HEK293T (cell line): Measurements from ENCODE around the gene WDR62.

Experiments used
- CTCF ChIA-PET: fragments of 350-600 bp; formaldehyde crosslinking; extraction: SDS; loops from one replicate; lab custom pipeline; 2021; ENCODE audit warnings: antibody characterized with exemption, inconsistent platforms; lab: Yijun Ruan, JAX
- POLR2A ChIA-PET: fragments of 350-600 bp; formaldehyde crosslinking; extraction: SDS; loops from one replicate; lab custom pipeline; 2020; ENCODE audit warnings: antibody characterized with exemption, inconsistent platforms; lab: Yijun Ruan, JAX
- DNase-seq: peaks from one replicate; pipeline ENCODE4 v3.0.0; 2012; ENCODE audit warnings: mixed read lengths; ENCODE audit errors: extremely low spot score
- ARNT ChIP-seq: fragments of 450-650 bp; IDR thresholded peaks from 2 replicates; pipeline ENCODE4 v1.6.1; 2017; ENCODE audit warnings: mild to moderate bottlenecking
- BHLHE40 ChIP-seq: fragments of 450-650 bp; IDR thresholded peaks from 2 replicates; pipeline ENCODE4 v1.6.1; 2016; ENCODE audit warnings: mild to moderate bottlenecking, moderate library complexity, borderline replicate concordance
- CTBP1 ChIP-seq: fragments of 450-650 bp; IDR thresholded peaks from 2 replicates; pipeline ENCODE4 v1.6.1; 2016; ENCODE audit warnings: borderline replicate concordance
- ELF4 ChIP-seq: fragments of 450-650 bp; IDR thresholded peaks from 2 replicates; pipeline ENCODE4 v1.6.1; 2017; ENCODE audit warnings: antibody characterized with exemption
- FOXA1 ChIP-seq: fragments of 450-650 bp; IDR thresholded peaks from 2 replicates; pipeline ENCODE4 v1.6.1; 2016; ENCODE audit warnings: mild to moderate bottlenecking
- FOXK2 ChIP-seq: fragments of 450-650 bp; IDR thresholded peaks from 2 replicates; pipeline ENCODE4 v1.6.1; 2016; ENCODE audit warnings: mild to moderate bottlenecking
- FOXM1 ChIP-seq: fragments of 450-650 bp; IDR thresholded peaks from 2 replicates; pipeline ENCODE4 v1.6.1; 2017; ENCODE audit warnings: mild to moderate bottlenecking, borderline replicate concordance
- HDGF ChIP-seq: fragments of 450-650 bp; IDR thresholded peaks from 2 replicates; pipeline ENCODE4 v1.6.1; 2017; ENCODE audit warnings: antibody characterized with exemption, borderline replicate concordance
- L3MBTL2 ChIP-seq: fragments of 450-650 bp; conservative IDR thresholded peaks from 2 replicates; pipeline ENCODE4 v1.6.1; 2016; ENCODE audit warnings: mild to moderate bottlenecking
- LEF1 ChIP-seq: fragments of 450-650 bp; IDR thresholded peaks from 2 replicates; pipeline ENCODE4 v1.6.1; 2017; ENCODE audit warnings: mild to moderate bottlenecking, borderline replicate concordance
- NFRKB ChIP-seq: fragments of 450-650 bp; IDR thresholded peaks from 2 replicates; pipeline ENCODE4 v1.6.1; 2016; ENCODE audit warnings: mild to moderate bottlenecking, moderate library complexity
- SP1 ChIP-seq: fragments of 450-650 bp; IDR thresholded peaks from 2 replicates; pipeline ENCODE4 v1.6.1; 2017
- SUZ12 ChIP-seq: fragments of 450-650 bp; IDR thresholded peaks from 2 replicates; pipeline ENCODE4 v1.6.1; 2016; ENCODE audit warnings: mild to moderate bottlenecking
- TARDBP ChIP-seq: fragments of 450-650 bp; IDR thresholded peaks from 2 replicates; pipeline ENCODE4 v1.6.1; 2016
- ZNF384 ChIP-seq: fragments of 450-650 bp; IDR thresholded peaks from 2 replicates; pipeline ENCODE4 v1.6.1; 2016
- TF ChIP-seq, protein P1 (sequence below): fragments of 450-650 bp; IDR thresholded peaks from 2 replicates; pipeline ENCODE4 v1.6.1; 2016

Gene WDR62

DNA sequence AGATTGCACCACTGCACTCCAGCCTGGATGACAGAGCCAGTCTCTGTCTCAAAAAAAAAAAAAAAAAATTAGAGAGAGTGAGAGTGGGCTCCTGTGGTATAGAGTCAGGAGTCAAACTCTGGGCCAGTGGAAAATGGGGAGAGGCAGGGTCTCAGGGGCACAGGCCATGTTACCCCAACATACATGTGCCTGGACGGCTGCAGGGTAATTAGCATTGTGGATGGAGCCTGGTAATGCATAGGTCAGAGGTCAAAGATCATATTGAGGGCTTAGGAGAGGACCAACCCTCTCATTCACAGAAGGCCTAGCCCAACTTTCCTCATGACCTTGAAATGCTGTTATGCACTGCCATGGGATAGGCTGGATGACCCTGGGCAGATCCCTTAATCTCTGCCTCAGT, 29.2 kb upstream of the WDR62 start:
- ChIA-PET CTCF (no interaction called here), POLR2A (no interaction called here)
- DNase-seq = no peak
- TF ChIP-seq ELF4 (no peak), ARNT (no peak), L3MBTL2 (no peak), FOXA1 (no peak)

DNA sequence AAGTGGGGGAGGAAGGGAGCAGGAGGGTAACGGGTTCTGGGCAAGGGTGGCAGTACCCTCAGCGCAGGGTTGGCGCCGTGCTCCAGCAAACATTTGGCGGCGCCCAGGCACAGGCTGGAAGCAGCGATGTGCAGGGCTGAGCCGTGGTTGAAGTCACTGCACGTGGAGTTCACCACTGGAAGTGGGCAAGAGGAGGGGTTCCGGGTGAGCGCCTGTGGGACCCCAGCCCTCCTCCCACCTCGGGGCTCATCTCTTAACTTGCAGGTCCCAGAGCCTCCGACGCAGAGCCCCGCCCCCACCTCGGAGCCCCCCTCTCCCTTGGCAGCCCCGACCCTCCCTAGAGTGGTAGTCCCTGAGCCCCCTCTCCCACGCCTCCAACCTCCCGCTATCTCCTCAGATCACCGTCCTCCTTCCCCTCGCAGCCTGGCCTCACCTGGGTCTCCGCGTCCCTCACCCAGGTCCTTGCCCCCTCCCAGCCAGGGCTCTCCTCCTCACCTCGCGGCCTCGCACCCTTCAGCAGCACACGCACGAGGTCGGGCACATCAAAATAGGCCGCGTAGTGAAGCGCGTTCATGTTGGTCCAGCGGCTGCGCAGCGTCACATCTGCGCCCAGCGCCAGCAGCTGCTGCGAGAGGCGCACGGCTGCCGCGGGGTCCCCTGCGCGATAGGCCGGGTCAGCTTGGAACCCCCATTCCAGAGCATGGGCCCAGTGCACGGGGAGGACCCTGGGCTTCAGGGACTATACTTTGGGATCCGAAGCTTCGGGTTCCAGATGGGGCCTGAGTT, 28.4 kb upstream of the WDR62 start:
- no peak for DNase-seq
- ChIA-PET POLR2A (no interaction called here), CTCF (no interaction called here)
- no peak for TF ChIP-seq SP1
- no peak for TF ChIP-seq L3MBTL2
- TF ChIP-seq, protein P1, sequence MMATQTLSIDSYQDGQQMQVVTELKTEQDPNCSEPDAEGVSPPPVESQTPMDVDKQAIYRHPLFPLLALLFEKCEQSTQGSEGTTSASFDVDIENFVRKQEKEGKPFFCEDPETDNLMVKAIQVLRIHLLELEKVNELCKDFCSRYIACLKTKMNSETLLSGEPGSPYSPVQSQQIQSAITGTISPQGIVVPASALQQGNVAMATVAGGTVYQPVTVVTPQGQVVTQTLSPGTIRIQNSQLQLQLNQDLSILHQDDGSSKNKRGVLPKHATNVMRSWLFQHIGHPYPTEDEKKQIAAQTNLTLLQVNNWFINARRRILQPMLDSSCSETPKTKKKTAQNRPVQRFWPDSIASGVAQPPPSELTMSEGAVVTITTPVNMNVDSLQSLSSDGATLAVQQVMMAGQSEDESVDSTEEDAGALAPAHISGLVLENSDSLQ = no peak
- TF ChIP-seq LEF1 = no peak
- no peak for TF ChIP-seq HDGF
- TF ChIP-seq TARDBP = no peak
- TF ChIP-seq NFRKB = no peak
- no peak for TF ChIP-seq FOXA1
- no peak for TF ChIP-seq ARNT
- TF ChIP-seq FOXM1 = no peak
- TF ChIP-seq ELF4 = no peak
- TF ChIP-seq ZNF384 = no peak
- no peak for TF ChIP-seq SUZ12
- TF ChIP-seq CTBP1 = no peak
- no peak for TF ChIP-seq FOXK2
- no peak for TF ChIP-seq BHLHE40

DNA sequence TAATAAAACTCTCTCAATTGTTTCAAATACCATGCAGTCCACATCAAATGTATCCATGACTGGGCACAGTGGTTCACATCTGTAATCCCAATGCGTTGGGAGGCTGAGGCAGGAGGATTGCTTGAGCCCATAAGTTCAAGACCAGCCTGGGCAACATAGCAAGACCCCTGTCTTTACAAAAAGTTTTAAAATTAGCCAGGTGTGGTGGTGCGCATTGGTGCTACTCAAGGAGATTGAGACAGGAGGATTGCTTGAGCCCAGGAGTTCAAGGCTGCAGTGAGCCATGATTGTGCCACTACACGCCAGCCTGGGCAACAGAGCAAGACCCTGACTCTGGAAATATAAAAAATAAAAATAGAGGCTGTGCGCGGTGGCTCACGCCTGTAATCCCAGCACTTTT, 27.0 kb upstream of the WDR62 start:
- ChIA-PET POLR2A (no interaction called here), CTCF (no interaction called here)
- TF ChIP-seq CTBP1 (no peak), BHLHE40 (no peak), ELF4 (no peak), TARDBP (no peak), HDGF (no peak), FOXM1 (no peak), LEF1 (no peak), FOXK2 (no peak)
- TF ChIP-seq, protein P1 = no peak
- DNase-seq = no peak

DNA sequence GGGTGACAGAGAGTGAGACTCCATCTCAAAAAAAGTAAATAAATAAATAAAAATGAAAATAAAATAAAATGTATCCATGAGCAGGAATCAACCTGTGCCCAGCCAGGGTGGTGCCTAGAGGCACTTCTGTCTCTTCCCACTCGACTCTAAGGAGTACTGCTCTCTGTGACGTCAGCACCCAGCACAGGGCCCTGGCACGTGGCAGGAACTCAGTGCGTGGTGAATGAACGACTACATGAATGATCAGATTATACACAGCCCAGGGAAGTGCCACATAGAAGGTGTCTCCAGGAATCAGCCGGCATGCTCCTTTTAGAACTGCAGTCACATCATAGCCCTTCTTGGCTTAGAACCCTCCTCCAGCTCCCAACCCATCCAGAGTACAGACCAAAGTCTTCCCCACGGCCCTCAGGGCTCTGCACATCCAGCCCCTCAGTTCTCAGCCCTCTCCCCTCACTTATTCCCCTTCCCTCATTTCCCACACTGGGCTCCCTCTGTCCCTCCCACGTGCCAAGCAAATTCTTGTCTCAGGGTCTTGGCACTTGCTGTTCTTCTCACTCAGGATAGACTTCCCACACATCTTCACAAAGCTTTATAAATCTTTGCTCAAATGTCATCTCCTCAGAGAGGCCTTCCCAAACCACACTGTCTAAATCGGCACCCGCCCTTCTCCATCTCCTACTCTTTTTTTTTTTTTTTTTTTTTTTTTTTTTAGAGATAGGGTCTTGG, 26.2 kb upstream of the WDR62 start:
- TF ChIP-seq LEF1 (no peak), NFRKB (no peak)
- POLR2A ChIA-PET = no interaction called here
- no peak for DNase-seq
- CTCF ChIA-PET = interaction anchor here (0.6 to 1.2 kb wide), 2 partner anchors 35 to 51 kb away, joined by 3 to 4 read pairs; no protein-coding TSS in a partner anchor

DNA sequence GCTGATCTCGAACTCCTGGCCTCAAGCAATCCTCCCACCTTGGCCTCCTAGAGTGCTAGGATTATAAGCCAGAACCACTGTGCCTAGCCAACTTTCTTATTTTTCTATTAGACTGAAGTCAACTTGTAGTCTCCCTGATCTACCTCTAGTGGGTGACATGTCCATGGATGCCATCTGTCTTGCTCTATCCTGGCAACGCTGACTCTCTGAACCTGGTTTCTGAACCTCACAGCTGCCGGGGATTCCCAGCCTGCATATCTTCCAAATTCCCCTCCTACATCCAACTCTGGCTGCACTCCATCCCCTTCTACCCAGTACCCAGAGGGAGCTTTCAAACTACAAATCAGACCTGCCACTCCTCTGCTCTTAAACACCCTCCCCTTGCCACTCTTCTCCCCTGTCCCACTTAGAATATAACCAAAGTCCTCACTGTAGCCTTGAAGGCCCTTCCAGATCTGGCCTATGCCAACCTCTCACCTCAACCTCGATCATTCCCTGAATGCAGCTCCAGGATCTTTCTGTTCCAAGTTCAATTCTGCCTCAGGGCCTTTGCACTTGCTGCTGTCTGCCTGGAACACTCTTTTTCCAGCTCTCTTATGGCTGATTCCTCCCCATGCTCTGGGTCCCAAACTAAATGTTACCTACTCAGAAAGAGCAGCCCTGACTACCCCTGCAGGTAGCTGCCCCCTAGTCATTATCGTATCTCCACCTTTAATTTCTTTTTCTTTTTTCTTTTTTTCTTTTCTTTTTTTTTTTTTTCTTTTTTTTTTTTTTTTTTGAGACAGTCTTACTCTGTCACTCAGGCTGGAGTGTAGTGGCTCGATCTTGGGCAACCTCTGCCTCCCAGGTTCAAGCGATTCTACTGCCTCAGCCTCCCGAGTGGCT, 24.2 kb upstream of the WDR62 start:
- ChIA-PET CTCF (no interaction called here), POLR2A (no interaction called here)
- DNase-seq = no peak

DNA sequence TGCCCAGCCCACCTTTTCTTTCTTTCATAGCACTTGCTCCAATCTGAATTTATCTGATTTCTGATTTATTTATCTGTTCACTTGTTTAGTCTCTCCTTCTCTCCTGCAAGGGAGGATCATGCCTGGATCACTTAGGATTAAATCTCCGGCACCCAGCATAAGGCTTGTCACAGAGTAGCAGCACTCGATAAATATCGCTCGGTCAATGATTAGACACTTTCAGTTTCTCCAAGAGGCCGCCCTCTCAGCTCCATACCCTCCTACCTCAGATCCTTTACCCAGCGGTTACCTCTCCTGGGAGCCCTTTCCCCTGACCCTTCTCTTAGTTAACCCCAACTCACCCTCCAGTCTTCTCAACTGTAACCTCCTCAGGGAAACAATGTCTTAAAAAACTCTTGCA, 23.4 kb upstream of the WDR62 start:
- no peak for DNase-seq
- CTCF ChIA-PET = no interaction called here
- POLR2A ChIA-PET = no interaction called here
- TF ChIP-seq SP1 (no peak), FOXM1 (no peak), LEF1 (no peak), NFRKB (no peak), BHLHE40 (no peak), FOXK2 (no peak), CTBP1 (no peak), L3MBTL2 (no peak)

More for the DNA sequence above, 24.2 kb upstream of the WDR62 start:
- TF ChIP-seq CTBP1 (no peak), ARNT (no peak), ZNF384 (no peak), FOXM1 (no peak), NFRKB (no peak), L3MBTL2 (no peak), HDGF (no peak), SUZ12 (no peak), LEF1 (no peak), FOXK2 (no peak)
- TF ChIP-seq, protein P1 = no peak
